Panc1 (cell line): ENCODE data around the gene COL4A2. TPM values are rescaled to one million over a fixed set of nuclear protein-coding genes. Genes with fewer than 3 reads are reported as not detected.

Experiments
- ATAC-seq: fragments of 200-7000 bp; cut with Tn5 transposase; 2 replicates; pipeline ENCODE4 v1.9.1; 2020; ENCODE audit warnings: mild to moderate bottlenecking, moderate library complexity
- BruUV-seq: library from RNA; stranded (reverse); fragments of 400-500 nt; replicated peaks from 2 replicates; lab custom pipeline; 2021; lab: Mats Ljungman, UMichigan
- CTCF ChIA-PET: fragments of 300-600 bp; sonication (Branson Sonifier 250); formaldehyde crosslinking; loops from one replicate; lab custom pipeline; 2022; ENCODE audit warnings: antibody characterized with exemption; lab: Charles Lee
- POLR2A ChIA-PET: fragments of 300-600 bp; sonication (Branson Sonifier 250); formaldehyde crosslinking; loops from one replicate; lab custom pipeline; 2022; ENCODE audit warnings: antibody characterized with exemption; lab: Charles Lee
- DNase-seq: peaks from one replicate; pipeline ENCODE4 v3.0.0-alpha.2; 2010; ENCODE audit warnings: low read depth, low spot score
- H3K27ac ChIP-seq: 2 replicates; pipeline ENCODE4 v1.5.1; 2011; ENCODE audit warnings: mild to moderate bottlenecking, low read length, inconsistent platforms
- H3K27me3 ChIP-seq: fragments of 200-500 bp; sonication (Bioruptor generic); 2 replicates; pipeline ENCODE4 v1.6.0; 2014; ENCODE audit warnings: low read length, inconsistent platforms; ENCODE audit not compliant: control insufficient read depth, insufficient read depth
- H3K36me3 ChIP-seq: fragments of 200-500 bp; sonication (Bioruptor generic); 2 replicates; pipeline ENCODE4 v1.5.1; 2014; ENCODE audit warnings: inconsistent platforms, mild to moderate bottlenecking, low read length, moderate library complexity; ENCODE audit not compliant: control insufficient read depth, insufficient read depth
- H3K4me1 ChIP-seq: 2 replicates; pipeline ENCODE4 v1.5.1; 2011; ENCODE audit warnings: inconsistent platforms, mild to moderate bottlenecking, low read length, moderate library complexity; ENCODE audit not compliant: control insufficient read depth, insufficient read depth
- H3K4me3 ChIP-seq, 2 experiments: 2 replicates each; pipeline ENCODE4 v1.5.1; 2011 to 2012; ENCODE audit warnings: low read depth in 2 of 2, low read length in 2 of 2, mild to moderate bottlenecking in 2 of 2, inconsistent platforms in 1 of 2, moderate library complexity in 1 of 2
- H3K9me3 ChIP-seq: fragments of 200-500 bp; sonication (Bioruptor generic); 2 replicates; pipeline ENCODE4 v1.5.1; 2014; ENCODE audit warnings: low read depth, mild to moderate bottlenecking, inconsistent platforms, low read length, moderate library complexity; ENCODE audit not compliant: control insufficient read depth, insufficient read depth
- CTCF ChIP-seq: fragments of 450-650 bp; IDR thresholded peaks from 2 replicates; pipeline ENCODE4 v1.5.1; 2017; ENCODE audit warnings: mild to moderate bottlenecking
- POLR2AphosphoS5 ChIP-seq: IDR thresholded peaks from 2 replicates; pipeline ENCODE4 v1.6.1; 2012; ENCODE audit warnings: mild to moderate bottlenecking, low read depth, low read length, moderate library complexity
- REST ChIP-seq, 2 experiments: IDR thresholded peaks; 2 replicates each; pipeline ENCODE4 v1.6.1; 2011 to 2012; ENCODE audit warnings: low read depth in 2 of 2, control low read depth in 1 of 2, low read length in 1 of 2, mild to moderate bottlenecking in 1 of 2, moderate library complexity in 1 of 2; ENCODE audit not compliant: insufficient read depth in 1 of 2
- SIN3A ChIP-seq: IDR thresholded peaks from 2 replicates; pipeline ENCODE4 v1.6.1; 2012; ENCODE audit warnings: low read depth, mild to moderate bottlenecking, low read length, moderate library complexity, borderline replicate concordance; ENCODE audit not compliant: insufficient read depth
- TCF7L2 ChIP-seq: IDR thresholded peaks from 2 replicates; pipeline ENCODE4 v1.6.1; 2011; ENCODE audit warnings: mild to moderate bottlenecking, low read depth, low read length, inconsistent platforms
- in situ Hi-C: cut with HindIII; loops from 2 replicates; pipeline ENCODE4 v1.10.0; 2016; ENCODE audit warnings: low sequenced_read_pairs, low pct_unique_long_range_greater_than_20kb
- intact Hi-C: fragments of 100-400 bp; cut with micrococcal nuclease; formaldehyde crosslinking; loops from one replicate; pipeline ENCODE4 v1.10.0; 2022; ENCODE audit not compliant: unreplicated experiment
- total RNA-seq: library from RNA; stranded (reverse); gene quantifications from one replicate; pipeline ENCODE4 v1.2.1, GENCODE V29; 2021; ENCODE audit not compliant: unreplicated experiment

Gene COL4A2
- total RNA-seq, 1 experiment from 2014 or later: 3.0 TPM

- intact Hi-C loops: no loop called here
- H3K36me3 ChIP-seq: no peaks in the 10 kb centered on the region
- ChIA-PET CTCF (no interaction called here), POLR2A (no interaction called here)
- H3K27ac ChIP-seq: no peak overlapping the region
- no peaks in the 10 kb centered on the region for H3K9me3 ChIP-seq
- no peaks in the 10 kb centered on the region for H3K27me3 ChIP-seq
- H3K4me1 ChIP-seq: no peaks in the 10 kb centered on the region
- no peak for ATAC-seq
- no TSS peak for BruUV-seq
- no peak overlapping the region for H3K4me3 ChIP-seq
- in situ Hi-C loops: no loop called here
- no peak for DNase-seq
- no peak for TF ChIP-seq CTCF
- no peak for TF ChIP-seq POLR2AphosphoS5
- no peak for TF ChIP-seq SIN3A
- no peak for TF ChIP-seq REST (IDR thresholded peaks at IDR 0.05; ENCODE audit: insufficient read depth in 1 of 2, low read depth in 2 of 2, low read length in 1 of 2)
- TF ChIP-seq TCF7L2: no peak
Measured at GRCh38 chr13:110463871-110464510, 156.9 kb downstream of the COL4A2 start.

GRCh38 chr13:110464556-110465333 lies 157.7 kb downstream of the COL4A2 start:
- Histone ChIP-seq H3K9me3 (no peaks in the 10 kb centered on the region), H3K27ac (no peak overlapping the region), H3K4me3 (no peak overlapping the region), H3K27me3 (no peaks in the 10 kb centered on the region), H3K36me3 (no peaks in the 10 kb centered on the region), H3K4me1 (no peaks in the 10 kb centered on the region)
- intact Hi-C loops: no loop called here
- CTCF ChIA-PET: no interaction called here
- no peak for TF ChIP-seq POLR2AphosphoS5
- DNase-seq: no peak
- POLR2A ChIA-PET: no interaction called here
- BruUV-seq: no TSS peak
- in situ Hi-C loops: no loop called here
- ATAC-seq: no peak

GRCh38 chr13:110465696-110466095 lies 158.6 kb downstream of the COL4A2 start:
- Histone ChIP-seq H3K36me3 (no peaks in the 10 kb centered on the region), H3K27ac (no peak overlapping the region), H3K9me3 (no peaks in the 10 kb centered on the region), H3K27me3 (no peaks in the 10 kb centered on the region), H3K4me3 (no peak overlapping the region), H3K4me1 (no peaks in the 10 kb centered on the region)
- intact Hi-C loops (no loop called here), in situ Hi-C loops (no loop called here)
- CTCF ChIA-PET: no interaction called here
- DNase-seq (no peak), ATAC-seq (no peak)
- BruUV-seq: no TSS peak
- POLR2A ChIA-PET: no interaction called here
- TF ChIP-seq SIN3A: no peak
- no peak for TF ChIP-seq TCF7L2
- no peak for TF ChIP-seq POLR2AphosphoS5
- TF ChIP-seq CTCF: no peak
- no peak for TF ChIP-seq REST (IDR thresholded peaks at IDR 0.05; ENCODE audit: insufficient read depth in 1 of 2, low read depth in 2 of 2, low read length in 1 of 2)
